ENCODE data around the gene OR6N2. TPM values are rescaled to one million over a fixed set of nuclear protein-coding genes. Genes with fewer than 3 reads are reported as not detected.

Gene OR6N2
- total RNA-seq, 1 experiment from 2014 or later: not detected

GRCh38 chr1:158819461-158820443 is 38.7 kb upstream of the OR6N2 start:
- Histone ChIP-seq H3K36me3 (ENCODE audit: insufficient read depth, low read length, poor library complexity, severe bottlenecking) (no peaks in the 10 kb centered on the region), H3K27ac (ENCODE audit: low read depth, low read length, poor library complexity, severe bottlenecking) (no peak overlapping the region), H3K4me3 (ENCODE audit: low read depth, low read length, poor library complexity, severe bottlenecking) (no peak overlapping the region), H3K4me1 (ENCODE audit: insufficient read depth, low read length, poor library complexity, severe bottlenecking) (no peaks in the 10 kb centered on the region), H3K9me3 (ENCODE audit: low read depth, low read length, poor library complexity, severe bottlenecking) (no peaks in the 10 kb centered on the region), H3K27me3 (replicated peaks; ENCODE audit: insufficient read depth, low read depth, low read length, poor library complexity) (no peaks in the 10 kb centered on the region)
- no peak for DNase-seq (ENCODE audit: low spot score)
- ChIA-PET CTCF (no interaction called here), POLR2A (ENCODE audit: low non-redundant PET) (no interaction called here)
- no peak for TF ChIP-seq CTCF (conservative IDR thresholded peaks at IDR 0.05; ENCODE audit: low read depth, low read length)
- TF ChIP-seq EZH2 (IDR thresholded peaks at IDR 0.05; ENCODE audit: borderline replicate concordance, low read depth, low read length, poor library complexity, severe bottlenecking): no peak
- intact Hi-C loops (cut with micrococcal nuclease; ENCODE audit: unreplicated experiment): no loop called here
- no TSS peak for BruUV-seq (replicated peaks)

- no peaks in the 10 kb centered on the region for H3K9me3 ChIP-seq (ENCODE audit: low read depth, low read length, poor library complexity, severe bottlenecking)
- DNase-seq (ENCODE audit: low spot score): no peak
- no peaks in the 10 kb centered on the region for H3K27me3 ChIP-seq (replicated peaks; ENCODE audit: insufficient read depth, low read depth, low read length, poor library complexity)
- BruUV-seq (replicated peaks): no TSS peak
- CTCF ChIA-PET: no interaction called here
- POLR2A ChIA-PET (ENCODE audit: low non-redundant PET): no interaction called here
- intact Hi-C loops (cut with micrococcal nuclease; ENCODE audit: unreplicated experiment): no loop called here
- no peaks in the 10 kb centered on the region for H3K4me1 ChIP-seq (ENCODE audit: insufficient read depth, low read length, poor library complexity, severe bottlenecking)
- no peak overlapping the region for H3K27ac ChIP-seq (ENCODE audit: low read depth, low read length, poor library complexity, severe bottlenecking)
- TF ChIP-seq EZH2 (IDR thresholded peaks at IDR 0.05; ENCODE audit: borderline replicate concordance, low read depth, low read length, poor library complexity, severe bottlenecking) (no peak), CTCF (conservative IDR thresholded peaks at IDR 0.05; ENCODE audit: low read depth, low read length) (no peak)
- H3K4me3 ChIP-seq (ENCODE audit: low read depth, low read length, poor library complexity, severe bottlenecking): no peak overlapping the region
- H3K36me3 ChIP-seq (ENCODE audit: insufficient read depth, low read length, poor library complexity, severe bottlenecking): no peaks in the 10 kb centered on the region
Measured at GRCh38 chr1:158818975-158819431, 38.0 kb upstream of the OR6N2 start.

- Histone ChIP-seq H3K9me3 (ENCODE audit: low read depth, low read length, poor library complexity, severe bottlenecking) (no peaks in the 10 kb centered on the region), H3K27ac (ENCODE audit: low read depth, low read length, poor library complexity, severe bottlenecking) (no peak overlapping the region), H3K4me1 (ENCODE audit: insufficient read depth, low read length, poor library complexity, severe bottlenecking) (no peaks in the 10 kb centered on the region), H3K4me3 (ENCODE audit: low read depth, low read length, poor library complexity, severe bottlenecking) (no peak overlapping the region), H3K36me3 (ENCODE audit: insufficient read depth, low read length, poor library complexity, severe bottlenecking) (no peaks in the 10 kb centered on the region), H3K27me3 (replicated peaks; ENCODE audit: insufficient read depth, low read depth, low read length, poor library complexity) (no peaks in the 10 kb centered on the region)
- BruUV-seq (replicated peaks): no TSS peak
- TF ChIP-seq CTCF (conservative IDR thresholded peaks at IDR 0.05; ENCODE audit: low read depth, low read length) (no peak), EZH2 (IDR thresholded peaks at IDR 0.05; ENCODE audit: borderline replicate concordance, low read depth, low read length, poor library complexity, severe bottlenecking) (no peak)
- ChIA-PET POLR2A (ENCODE audit: low non-redundant PET) (no interaction called here), CTCF (no interaction called here)
- DNase-seq (ENCODE audit: low spot score): no peak
- intact Hi-C loops (cut with micrococcal nuclease; ENCODE audit: unreplicated experiment): no loop called here
Measured at GRCh38 chr1:158818560-158818959, 37.6 kb upstream of the OR6N2 start.

Measured in A673 (cell line).